Activated CD8-positive, alpha-beta memory T cell treated with anti-CD3 and anti-CD28 coated beads for 24 hours (primary cell): Measurements from ENCODE around the gene VSNL1.

Experiments used
- DNase-seq: peaks from one replicate; pipeline ENCODE4 v3.0.0-alpha.2; 2020

Gene VSNL1

GRCh38 chr2:17648581-17648980 lies 108.1 kb downstream of the VSNL1 start:
- no peak for DNase-seq

DNA sequence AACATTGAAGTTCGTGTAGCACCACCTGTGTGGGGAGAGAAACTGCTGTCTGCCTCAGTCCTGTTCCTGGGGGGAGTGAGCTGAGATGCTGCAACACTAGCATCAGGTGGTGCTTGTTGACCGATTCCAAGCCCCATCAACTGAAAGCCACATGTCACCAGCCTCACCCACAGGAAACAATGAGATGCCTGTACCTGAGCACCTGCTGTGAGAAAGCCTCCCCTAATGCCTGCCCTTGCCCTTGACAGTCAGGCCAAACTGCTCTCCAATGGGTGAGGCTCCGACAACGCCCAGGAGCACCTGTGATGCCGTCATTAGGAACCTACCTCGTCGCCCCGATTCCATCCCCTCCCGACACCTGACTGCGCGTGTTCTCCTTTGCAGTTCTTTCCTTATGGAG lies 108.5 kb downstream of the VSNL1 start:
- DNase-seq: no peak

DNA sequence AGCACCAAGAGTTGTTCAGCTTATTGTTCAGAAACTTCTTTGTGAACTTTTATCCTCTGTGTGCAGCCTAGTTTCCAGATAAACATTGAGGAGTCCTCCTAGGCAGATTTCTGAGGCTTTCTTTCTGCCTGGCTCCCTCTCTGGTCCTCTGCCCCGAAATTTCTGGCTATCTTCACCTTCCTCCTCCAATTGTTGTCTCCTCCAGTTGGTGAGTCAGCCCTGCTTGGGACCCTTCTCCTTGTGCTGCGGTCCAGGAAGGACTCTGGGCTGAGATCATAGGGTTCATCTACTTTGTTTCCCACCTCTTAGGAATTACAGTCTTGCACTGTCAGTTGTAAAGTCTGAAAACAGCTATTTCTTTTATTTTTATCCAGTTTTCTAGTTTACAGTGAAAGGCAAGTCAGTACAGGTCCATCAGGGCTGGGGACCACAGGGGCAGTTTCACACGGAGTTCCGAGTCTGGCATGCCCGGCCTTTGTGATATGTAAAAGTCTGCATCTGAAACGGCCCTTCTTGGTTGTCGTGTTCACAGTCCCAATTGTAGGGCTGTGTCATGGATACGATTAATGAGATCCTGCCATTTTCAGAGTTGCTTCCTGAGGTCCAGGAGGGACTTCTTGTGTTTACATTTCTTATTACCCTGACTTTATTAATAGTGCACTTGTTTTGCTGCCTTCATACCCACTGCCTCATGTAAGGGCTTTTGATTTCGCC lies 112.3 kb downstream of the VSNL1 start:
- no peak for DNase-seq

GRCh38 chr2:17657759-17658158 lies 117.3 kb downstream of the VSNL1 start:
- DNase-seq: no peak

DNA sequence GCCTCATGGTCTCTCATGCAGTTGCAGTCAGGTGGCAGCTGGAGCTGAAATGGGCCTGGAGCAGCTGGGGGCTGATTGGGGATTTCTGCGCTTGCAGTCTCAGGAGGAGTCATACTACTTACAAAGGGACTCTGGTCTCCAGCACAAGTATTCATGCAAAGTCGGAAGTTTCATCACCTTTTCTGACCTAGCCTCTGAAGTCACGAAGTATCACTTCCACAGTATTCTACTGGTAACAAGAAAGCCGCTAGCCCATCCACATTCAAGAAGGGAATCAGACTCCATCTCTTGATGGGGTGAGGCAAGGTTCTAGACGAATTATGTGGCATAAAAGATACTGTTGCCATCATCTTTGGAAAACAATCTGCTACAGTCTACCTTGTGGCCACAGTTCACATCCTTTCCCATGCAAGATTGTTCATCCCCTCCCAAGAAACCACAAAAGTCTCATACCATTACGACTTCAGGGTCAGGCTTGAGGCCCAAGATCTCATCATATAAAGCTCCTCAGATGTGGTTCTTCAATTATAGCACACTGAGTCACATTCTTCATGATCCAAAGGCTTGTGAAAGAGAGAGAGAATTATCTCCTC lies 117.9 kb downstream of the VSNL1 start:
- DNase-seq: no peak

DNA sequence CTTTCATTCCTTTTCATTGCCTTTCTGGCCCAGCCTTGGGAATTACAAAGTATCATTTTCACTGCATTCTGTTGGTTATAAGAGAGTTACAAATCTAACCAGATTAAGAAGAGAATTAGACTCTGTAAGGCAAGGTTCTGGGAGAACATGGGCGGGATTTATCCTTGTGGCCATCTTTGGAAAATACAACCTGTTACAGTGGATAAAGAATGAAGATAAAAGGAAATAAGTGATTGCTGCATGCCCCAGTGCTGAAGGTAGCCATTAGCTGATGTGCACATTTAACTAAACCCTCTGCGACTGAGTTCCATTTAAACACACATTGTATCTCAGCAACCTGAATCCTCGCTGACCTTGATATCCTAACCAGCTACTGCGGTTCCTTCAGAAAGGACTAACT lies 119.7 kb downstream of the VSNL1 start:
- no peak for DNase-seq

GRCh38 chr2:17661460-17661859 lies 121.0 kb downstream of the VSNL1 start:
- DNase-seq: no peak

DNA sequence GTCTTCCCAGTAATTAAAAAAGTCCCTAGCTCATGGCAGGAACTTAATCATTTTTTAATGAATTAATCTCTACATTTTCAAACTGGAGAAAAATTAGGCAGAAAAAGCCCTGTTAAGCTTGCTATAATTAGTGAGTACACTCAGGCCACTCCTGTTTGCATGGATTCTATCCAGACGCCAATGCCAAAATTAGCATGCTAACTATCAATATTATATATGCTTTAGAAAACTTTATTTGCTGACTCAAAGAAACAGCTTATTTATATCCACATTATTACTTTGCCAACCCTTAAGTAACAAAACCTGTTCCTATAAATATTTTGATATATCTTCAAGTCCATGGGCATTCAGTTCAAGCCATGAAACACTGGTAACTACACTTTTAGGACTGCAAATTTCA lies 122.2 kb downstream of the VSNL1 start:
- no peak for DNase-seq

GRCh38 chr2:17664534-17664933 lies 124.0 kb downstream of the VSNL1 start:
- no peak for DNase-seq

DNA sequence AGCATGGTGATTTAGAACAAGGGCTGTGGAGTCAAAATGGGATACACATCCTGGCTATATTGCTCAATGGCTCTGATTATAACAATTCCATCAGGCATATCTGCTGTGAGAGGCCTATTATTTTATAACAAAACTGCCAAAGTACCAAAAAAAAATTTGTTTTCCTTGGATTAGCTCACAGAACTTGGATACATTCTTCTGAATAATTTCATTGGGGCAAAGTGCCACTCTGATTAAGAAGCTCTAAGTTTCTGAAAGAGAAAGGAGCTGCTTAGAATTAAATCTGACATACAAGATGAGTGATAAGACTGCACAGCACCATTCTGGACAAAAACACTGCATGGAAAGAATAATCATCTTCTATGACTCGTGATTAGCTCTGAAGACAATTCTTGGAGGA lies 127.4 kb downstream of the VSNL1 start:
- no peak for DNase-seq

DNA sequence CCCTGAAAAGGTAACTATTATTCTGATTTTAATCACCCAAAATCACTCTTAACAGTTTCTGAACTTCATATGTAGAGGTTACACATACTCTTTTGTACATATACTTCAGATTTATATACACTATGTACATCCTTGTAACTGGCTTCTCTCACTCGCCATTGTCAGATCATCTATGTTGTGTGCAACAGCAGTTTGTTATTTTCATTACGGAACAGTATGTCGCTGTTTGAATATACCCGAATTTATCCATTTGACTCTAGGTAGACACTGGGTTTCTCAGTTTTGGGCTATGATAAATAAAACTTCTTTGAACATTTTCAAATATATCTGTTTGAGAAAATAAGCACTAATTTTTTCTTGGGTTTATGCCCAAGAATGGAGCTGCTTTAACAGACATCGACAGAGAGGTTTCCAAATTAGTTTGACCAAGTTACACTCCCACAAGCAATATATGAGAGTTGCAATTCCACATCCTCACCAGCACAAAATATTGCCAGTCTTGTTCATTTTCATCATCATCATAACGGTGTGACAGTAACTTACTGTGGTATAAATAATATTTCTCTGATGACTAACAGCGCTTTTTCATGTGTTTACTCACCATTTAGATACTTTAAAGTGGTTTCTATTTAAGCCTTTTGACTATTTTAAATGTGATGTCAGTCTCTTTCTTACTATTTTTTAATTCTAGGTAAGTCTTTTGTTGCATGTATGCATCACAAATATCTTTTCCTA lies 132.3 kb downstream of the VSNL1 start:
- DNase-seq: no peak

GRCh38 chr2:17674817-17675216 lies 134.3 kb downstream of the VSNL1 start:
- no peak for DNase-seq

DNA sequence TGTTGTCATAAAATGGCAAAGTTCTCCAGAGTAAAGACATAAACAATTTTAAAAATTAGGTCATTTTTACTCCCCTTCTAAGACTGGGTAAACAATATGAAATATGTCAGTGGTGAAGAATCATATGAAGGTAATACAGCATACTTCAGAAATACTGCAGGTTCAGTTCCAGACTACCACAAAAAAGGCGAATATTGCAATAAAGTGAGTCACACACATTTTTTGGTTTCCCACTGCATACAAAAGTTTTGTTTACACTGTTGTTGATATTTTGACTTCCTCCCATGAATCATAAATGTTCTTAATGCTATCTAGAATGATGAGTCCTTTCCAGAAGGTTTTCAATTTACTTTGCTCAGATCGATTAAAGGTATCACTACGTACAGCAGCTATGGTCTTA lies 139.6 kb downstream of the VSNL1 start:
- no peak for DNase-seq

GRCh38 chr2:17682098-17682857 lies 141.8 kb downstream of the VSNL1 start:
- DNase-seq: no peak

- DNase-seq: no peak
Measured at GRCh38 chr2:17683981-17684380, 143.5 kb downstream of the VSNL1 start.

DNA sequence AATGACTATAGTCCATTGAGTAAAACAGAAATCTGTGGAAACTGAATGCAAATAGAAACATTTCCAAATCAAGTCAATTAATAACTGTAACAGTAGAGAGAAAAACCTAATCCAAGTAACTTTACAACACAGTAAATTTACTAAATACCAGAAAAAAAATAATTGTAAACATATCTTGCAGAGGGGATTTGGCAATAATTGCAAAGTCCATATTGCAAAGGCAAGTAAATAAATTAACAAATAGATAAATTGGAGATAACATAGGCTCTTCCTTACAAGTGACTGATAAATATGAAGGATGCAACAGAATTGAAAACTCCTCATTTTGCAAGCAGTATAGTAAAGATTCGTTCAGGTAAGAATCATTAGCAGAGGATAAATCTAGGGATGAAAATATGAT lies 148.1 kb downstream of the VSNL1 start:
- no peak for DNase-seq

DNA sequence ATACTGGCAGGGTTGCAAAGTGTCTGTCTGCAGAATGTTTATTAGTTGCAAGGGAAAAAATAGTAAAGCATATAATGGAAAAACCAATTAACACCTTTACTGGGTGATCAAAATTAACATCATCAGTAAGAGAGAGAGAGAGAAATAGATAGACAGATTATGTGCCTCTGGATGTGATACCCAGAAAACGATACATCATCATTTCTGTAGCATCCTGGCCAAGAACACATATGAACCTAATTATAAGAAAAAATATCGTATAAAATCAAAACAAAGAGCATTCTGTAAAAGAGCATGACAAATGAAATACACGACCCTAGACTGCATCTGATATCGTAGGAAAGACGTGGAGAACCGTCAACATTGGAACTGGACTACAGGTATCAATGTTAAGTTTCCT lies 148.5 kb downstream of the VSNL1 start:
- DNase-seq: no peak

- DNase-seq: no peak
Measured at GRCh38 chr2:17690776-17691175, 150.3 kb downstream of the VSNL1 start.
